GM12878 (cell line): ENCODE data around the gene CD9. TPM values are rescaled to one million over a fixed set of nuclear protein-coding genes. Genes with fewer than 3 reads are reported as not detected.

ENCODE experiments used
- ATAC-seq: fragments of 200-7000 bp; cut with Tn5 transposase; 3 replicates; pipeline ENCODE4 v1.9.1; 2020; ENCODE audit warnings: mild to moderate bottlenecking, moderate library complexity
- Bru-seq: library from RNA; stranded (reverse); fragments of 400-500 nt; gene quantifications from one replicate; lab custom pipeline; 2021; lab: Mats Ljungman, UMichigan
- BruChase-seq, 2 experiments: library from RNA; stranded (reverse); fragments of 400-500 nt; gene quantifications; one replicate each; lab custom pipeline; 2021; lab: Mats Ljungman, UMichigan
- BruUV-seq: library from RNA; stranded (reverse); fragments of 400-500 nt; replicated peaks from 2 replicates; lab custom pipeline; 2021; lab: Mats Ljungman, UMichigan
- CTCF ChIA-PET: fragments of 300-600 bp; sonication (Branson Sonifier 250); formaldehyde crosslinking; extraction: SDS; loops from one replicate; lab custom pipeline; 2021; ENCODE audit warnings: inconsistent platforms; lab: Yijun Ruan, JAX
- POLR2A ChIA-PET: fragments of 350-600 bp; formaldehyde crosslinking; extraction: SDS; loops from one replicate; lab custom pipeline; 2021; ENCODE audit warnings: inconsistent platforms; lab: Charles Lee
- RAD21 ChIA-PET: fragments of 300-600 bp; sonication (Branson Sonifier 250); formaldehyde crosslinking; loops from one replicate; lab custom pipeline; 2023; ENCODE audit warnings: antibody characterized with exemption; ENCODE audit not compliant: unreplicated experiment; lab: Charles Lee
- SMC1A ChIA-PET: fragments of 300-600 bp; sonication (Branson Sonifier 250); formaldehyde crosslinking; loops from one replicate; lab custom pipeline; 2023; ENCODE audit not compliant: unreplicated experiment, uncharacterized antibody; lab: Charles Lee
- DNase-seq: peaks from one replicate; pipeline ENCODE4 v3.0.0-alpha.2; 2011; ENCODE audit warnings: low read depth, low spot score
- FAIRE-seq: peaks from 3 replicates; lab custom pipeline; 2011; peaks lifted over from hg19 to GRCh38; lab: Jason Lieb, UNC
- H2AFZ ChIP-seq: 2 replicates; pipeline ENCODE4 v1.6.0; 2011; ENCODE audit warnings: low read depth, low read length, control low read depth; ENCODE audit not compliant: control insufficient read depth
- H3K27ac ChIP-seq: 2 replicates; pipeline ENCODE4 v1.5.1; 2011; ENCODE audit warnings: control low read depth; ENCODE audit not compliant: control insufficient read depth, insufficient read depth
- H3K27me3 ChIP-seq, 2 experiments: replicated peaks in 1 of 2; 2 replicates each; pipeline versions ENCODE4 v1.6.0 to v1.6.1; 2011; ENCODE audit warnings: low read length in 1 of 2; ENCODE audit not compliant: control insufficient read depth in 2 of 2, insufficient read depth in 2 of 2
- H3K36me3 ChIP-seq, 2 experiments: 2 replicates each; pipeline ENCODE4 v1.5.1; 2011; ENCODE audit warnings: low read length in 1 of 2; ENCODE audit not compliant: control insufficient read depth in 2 of 2, insufficient read depth in 2 of 2
- H3K4me1 ChIP-seq: 2 replicates; pipeline ENCODE4 v1.6.1; 2011; ENCODE audit warnings: mild to moderate bottlenecking, low read length, moderate library complexity, mixed read lengths; ENCODE audit not compliant: control insufficient read depth, insufficient read depth
- H3K4me2 ChIP-seq: 2 replicates; pipeline ENCODE4 v1.6.0; 2011; ENCODE audit warnings: control low read depth; ENCODE audit not compliant: control insufficient read depth, insufficient read depth
- H3K4me3 ChIP-seq: fragments of 200-600 bp; sonication (generic); 2 replicates; pipeline ENCODE4 v1.5.1; 2016
- H3K79me2 ChIP-seq: 2 replicates; pipeline ENCODE4 v1.6.0; 2011; ENCODE audit warnings: low read length; ENCODE audit not compliant: control insufficient read depth, insufficient read depth
- H3K9ac ChIP-seq: 2 replicates; pipeline ENCODE4 v1.8.0; 2011; ENCODE audit warnings: low read length, control low read depth, mixed read lengths; ENCODE audit not compliant: control insufficient read depth, insufficient read depth
- H3K9me3 ChIP-seq: replicated peaks from 3 replicates; pipeline ENCODE4 v1.5.1; 2011; ENCODE audit warnings: mild to moderate bottlenecking, low read length; ENCODE audit not compliant: control insufficient read depth, insufficient read depth
- H4K20me1 ChIP-seq: 2 replicates; pipeline ENCODE4 v1.6.0; 2011; ENCODE audit not compliant: control insufficient read depth, insufficient read depth
- BACH1 ChIP-seq: fragments of 450-650 bp; IDR thresholded peaks from 2 replicates; pipeline ENCODE4 v1.6.1; 2017; ENCODE audit warnings: mild to moderate bottlenecking, borderline replicate concordance
- DPF2 ChIP-seq: fragments of 450-650 bp; IDR thresholded peaks from 2 replicates; pipeline ENCODE4 v1.6.1; 2017; ENCODE audit warnings: mild to moderate bottlenecking
- GATAD2B ChIP-seq: fragments of 450-650 bp; conservative IDR thresholded peaks from 2 replicates; pipeline ENCODE4 v1.6.1; 2017; ENCODE audit warnings: low read depth, mild to moderate bottlenecking, moderate library complexity
- IKZF1 ChIP-seq: fragments of 450-650 bp; conservative IDR thresholded peaks from 2 replicates; pipeline ENCODE4 v1.6.1; 2017; ENCODE audit warnings: antibody characterized with exemption, mild to moderate bottlenecking
- KLF5 ChIP-seq: fragments of 450-650 bp; IDR thresholded peaks from 2 replicates; pipeline ENCODE4 v1.6.1; 2014; ENCODE audit warnings: mild to moderate bottlenecking; ENCODE audit not compliant: partially characterized antibody
- LARP7 ChIP-seq: fragments of 450-650 bp; IDR thresholded peaks from 2 replicates; pipeline ENCODE4 v1.6.1; 2017; ENCODE audit warnings: mild to moderate bottlenecking
- NFXL1 ChIP-seq: fragments of 450-650 bp; IDR thresholded peaks from 2 replicates; pipeline ENCODE4 v1.6.1; 2017; ENCODE audit warnings: antibody characterized with exemption, mild to moderate bottlenecking, borderline replicate concordance
- NFYA ChIP-seq: IDR thresholded peaks from 2 replicates; pipeline ENCODE4 v1.6.1; 2011; ENCODE audit warnings: low read depth, mild to moderate bottlenecking, low read length, improper control_type of control experiment, borderline replicate concordance
- NKRF ChIP-seq: fragments of 450-650 bp; conservative IDR thresholded peaks from 2 replicates; pipeline ENCODE4 v1.6.1; 2017; ENCODE audit warnings: mild to moderate bottlenecking, moderate library complexity
- NRF1 ChIP-seq: conservative IDR thresholded peaks from 2 replicates; pipeline ENCODE4 v1.6.1; 2011; ENCODE audit warnings: mild to moderate bottlenecking, low read depth, low read length, improper control_type of control experiment
- SP1 ChIP-seq: IDR thresholded peaks from one replicate; pipeline ENCODE4 v1.6.1; 2011; ENCODE audit warnings: low read depth, low read length
- SUZ12 ChIP-seq: fragments of 200-600 bp; sonication (generic); IDR thresholded peaks from one replicate; pipeline ENCODE4 v1.6.1; 2018; ENCODE audit warnings: antibody characterized with exemption, mild to moderate bottlenecking; ENCODE audit not compliant: unreplicated experiment
- WGBS: methylation state at CpG from one replicate; pipeline ENCODE4 v1.1.6; 2016; ENCODE audit warnings: low lambda C conversion rate; ENCODE audit not compliant: insufficient replicate concordance, insufficient coverage; ENCODE audit errors: missing lambda C conversion rate; 5-methylcytosine and 5-hydroxymethylcytosine counted together
- in situ Hi-C: fragments of 300-500 bp; cut with MboI; formaldehyde crosslinking; loops from 9 replicates; pipeline ENCODE4 v1.14.3; 2018; ENCODE audit warnings: mixed read lengths
- intact Hi-C: fragments of 100-400 bp; cut with micrococcal nuclease; formaldehyde crosslinking; loops from one replicate; pipeline ENCODE4 v1.14.2; 2022; ENCODE audit not compliant: unreplicated experiment
- long read RNA-seq, 2 experiments: library from polyadenylated mRNA; unstranded; transcript quantifications; one replicate each; pipeline ENCODE4 v2.0.0, GENCODE V29; 2019 to 2020
- polyA minus RNA-seq, 3 experiments: library from RNA; depleted of rRNA, polyadenylated mRNA; stranded (reverse); fragments of >200 nt; gene quantifications; 2 replicates each; pipeline ENCODE4 v1.2.3, GENCODE V29; 2011
- polyA plus RNA-seq, 11 experiments: library from polyadenylated mRNA; depleted of rRNA in 4 of 11; unstranded in 6 of 11; stranded (reverse) in 5 of 11; fragments of >200 nt; fragmentation: Nextera tagmentation in 4 of 11; fragmentation: Illumina TruSeq in 1 of 11; extraction: Ambion mirVana in 4 of 11; extraction: Trizol in 1 of 11; gene quantifications; 1 replicate in 1 of 11; 2 replicates in 10 of 11; pipeline versions ENCODE4 v1.2.1 to v1.2.3, GENCODE V29; 2011 to 2016; ENCODE audit warnings: inconsistent platforms in 2 of 11, missing spikeins in 2 of 11, low read depth in 1 of 11
- total RNA-seq, 4 experiments: library from RNA; depleted of rRNA in 3 of 4; stranded (reverse); fragments of >200 nt in 3 of 4; fragmentation: Illumina TruSeq in 1 of 4; extraction: Trizol in 1 of 4; gene quantifications; 2 replicates each; pipeline versions ENCODE4 v1.2.1 to v1.2.3, GENCODE V29; 2013 to 2021

The CD9 gene, protein sequence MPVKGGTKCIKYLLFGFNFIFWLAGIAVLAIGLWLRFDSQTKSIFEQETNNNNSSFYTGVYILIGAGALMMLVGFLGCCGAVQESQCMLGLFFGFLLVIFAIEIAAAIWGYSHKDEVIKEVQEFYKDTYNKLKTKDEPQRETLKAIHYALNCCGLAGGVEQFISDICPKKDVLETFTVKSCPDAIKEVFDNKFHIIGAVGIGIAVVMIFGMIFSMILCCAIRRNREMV
- total RNA-seq (2013; cell fraction: nucleolus; rRNA removed), result 23.0 and 25.8 TPM in 2 replicates
- 7.2 and 8.6 TPM in 2 replicates for total RNA-seq (2014; rRNA removed)
- total RNA-seq (2014; rRNA removed; fragmentation: Illumina TruSeq; extraction: Trizol), result 7.5 and 7.6 TPM in 2 replicates
- 7.9 and 8.3 TPM in 2 replicates for total RNA-seq (2021)
- polyA plus RNA-seq (2011; ENCODE audit: low read depth), result 0.46 TPM
- 29.9 and 33.1 TPM in 2 replicates for polyA plus RNA-seq (2011; rRNA removed)
- polyA plus RNA-seq (2011; cell fraction: cytosol; rRNA removed), result 20.0 and 26.2 TPM in 2 replicates
- 11.2 and 13.3 TPM in 2 replicates for polyA plus RNA-seq (2011; cell fraction: nucleus; rRNA removed)
- 0.14 and 0.84 TPM in 2 replicates for polyA plus RNA-seq (2012)
- polyA plus RNA-seq (2014; fragmentation: Illumina TruSeq; extraction: Trizol), result 8.6 and 20.3 TPM in 2 replicates
- polyA plus RNA-seq (2014; fragmentation: Nextera tagmentation; extraction: Ambion mirVana), result 10 to 100 TPM in 1 of 2 experiments, 1 to 10 TPM in 1; 4.8 to 11.2 TPM
- polyA plus RNA-seq (2014; rRNA removed), result 12.6 and 15.6 TPM in 2 replicates
- 10 to 100 TPM; 10.9 to 11.7 TPM for polyA plus RNA-seq (2016; fragmentation: Nextera tagmentation; extraction: Ambion mirVana)
- polyA minus RNA-seq (2011; rRNA and poly(A)+ RNA removed), result 17.7 and 21.8 TPM in 2 replicates
- 6.4 and 9.1 TPM in 2 replicates for polyA minus RNA-seq (2011; cell fraction: cytosol; rRNA and poly(A)+ RNA removed)
- 2.8 and 5.3 TPM in 2 replicates for polyA minus RNA-seq (2011; cell fraction: nucleus; rRNA and poly(A)+ RNA removed)
- percentile 57 among the genes with signal in this experiment for Bru-seq, nascent RNA
- BruChase-seq, experiment 1, labeled RNA remaining after a 6-hour chase, result percentile 67 among the genes with signal in this experiment
- percentile 59 among the genes with signal in this experiment for BruChase-seq, experiment 2, labeled RNA remaining after a 2-hour chase
- long read RNA-seq, experiment 1, transcript CD9-201 (8 exons, 1,218 nt), result major isoform, 34 of 37 reads
- long read RNA-seq, experiment 1, partial matches to known transcripts, result 1 of 37 reads
- long read RNA-seq, experiment 1, other reads (novel, unspliced or antisense), result 2 of 37 reads
- long read RNA-seq, experiment 2, transcript CD9-201 (8 exons, 1,218 nt), result major isoform, 377 of 384 reads
- long read RNA-seq, experiment 2, partial matches to known transcripts, result 1 of 384 reads
- long read RNA-seq, experiment 2, other reads (novel, unspliced or antisense), result 4 of 384 reads

- peak; percentile 64 for ATAC-seq
- Histone ChIP-seq H4K20me1 (no peaks in the 10 kb centered on the region), H3K27ac (no peak within 1 kb of the TSS), H2AFZ (no peak within 1 kb of the TSS), H3K36me3 (no peaks in the 10 kb centered on the region), H3K4me2 (peak within 1 kb of the TSS; percentile 24; the same call in 1 of the 2 replicates), H3K9me3 (no peaks in the 10 kb centered on the region), H3K4me3 (0 out of 2 replicates have a peak within 1 kb of the TSS, but pooled peaks have one; percentile 22), H3K4me1 (no peaks in the 10 kb centered on the region; the same call in 1 of the 2 replicates), H3K79me2 (no peaks in the 10 kb centered on the region), H3K9ac (no peak within 1 kb of the TSS), H3K27me3 (peaks cover 2 to 24% of the 10 kb centered on the region in 2 experiments; a peak in 3 of 4 replicates)
- ChIA-PET CTCF (interaction anchor here (0.8 to 21.0 kb wide), 8 partner anchors 11 to 99 kb away, joined by 3 to 401 read pairs (median 6); no protein-coding TSS in a partner anchor), POLR2A (interaction anchor here (0.8 to 4.7 kb wide), 9 partner anchors 9 to 160 kb away, joined by 3 to 43 read pairs (median 6); no protein-coding TSS in a partner anchor), SMC1A (interaction anchor here (1.1 to 9.4 kb wide), 8 partner anchors 12 to 84 kb away, joined by 3 to 72 read pairs (median 14); no protein-coding TSS in a partner anchor), RAD21 (interaction anchor here (0.7 to 17.5 kb wide), 9 partner anchors 10 to 130 kb away, joined by 3 to 304 read pairs (median 3); no protein-coding TSS in a partner anchor)
- no peak for FAIRE-seq
- intact Hi-C loops, result no loop called here
- no TSS peak for BruUV-seq
- in situ Hi-C loops, result no loop called here
- 13% methylated on average over 63 of the region's 81 CpGs for WGBS
- DNase-seq, result no peak
- TF ChIP-seq DPF2 (0 out of 2 replicates have a peak, but pooled peaks have one; percentile 10), NFYA (no peak), GATAD2B (peak; percentile 21; the same call in 1 of the 2 replicates), SP1 (no peak), NRF1 (peak; percentile 48), NFXL1 (0 out of 2 replicates have a peak, but pooled peaks have one; percentile 29), KLF5 (no peak), IKZF1 (peak; percentile 12; the same call in 1 of the 2 replicates), BACH1 (0 out of 2 replicates have a peak, but pooled peaks have one; percentile 31), NKRF (peak; percentile 76), SUZ12 (peak; percentile 98), LARP7 (peak; percentile 48; the same call in 1 of the 2 replicates)
These were observed at the start of gene CD9 for GRCh38 chr12:6200256-6201212. TSS of gene CD9 (plus strand) at chr12:6200400. CDS start at chr12:6200500, 100 bp downstream.
